ENCODE measurements around the gene MYH10. TPM values are rescaled to one million over a fixed set of nuclear protein-coding genes. Genes with fewer than 3 reads are reported as not detected.

Gene MYH10
- total RNA-seq, 2 experiments from 2014 or later = 7.7 to 8.1 TPM

DNA sequence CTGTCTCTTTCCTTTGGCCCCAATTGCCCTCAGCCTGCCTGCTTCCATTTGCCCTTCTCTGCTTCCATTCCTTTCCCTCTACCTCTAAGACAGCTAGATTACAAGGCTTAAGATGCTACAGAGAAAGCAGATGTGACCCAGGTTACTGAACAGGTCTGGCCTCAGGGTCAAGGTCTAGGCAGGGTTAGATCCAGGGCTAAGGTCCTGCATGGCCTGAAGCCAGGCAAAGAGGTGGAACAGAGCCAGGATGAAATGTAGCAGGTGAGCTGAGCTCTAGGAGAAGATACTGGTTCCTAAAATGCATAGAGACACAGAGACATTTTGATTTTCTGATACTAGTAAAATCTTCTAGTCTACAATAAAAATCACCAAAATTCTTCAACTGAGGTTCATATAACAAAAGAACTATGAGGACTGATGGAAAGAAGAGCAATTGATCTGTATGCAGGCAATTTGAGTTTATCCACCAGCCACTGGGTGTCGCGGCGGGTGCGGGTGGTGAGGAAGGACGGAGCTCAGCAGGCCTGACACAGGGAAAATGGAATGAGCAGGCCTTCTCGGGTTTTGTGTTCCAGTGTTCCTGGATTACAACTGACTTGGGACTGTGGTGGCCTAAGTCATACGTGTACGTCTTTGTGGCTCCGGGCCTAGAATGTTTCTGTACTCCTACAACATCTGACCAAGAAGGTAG, 95.9 kb downstream of the MYH10 start:
- Mint-ChIP-seq H3K4me3 (no peak overlapping the region), H3K9me3 (ENCODE audit: insufficient read depth) (no peaks in the 10 kb centered on the region), H3K27ac (no peak overlapping the region), H3K36me3 (ENCODE audit: low read depth) (no peaks in the 10 kb centered on the region), H3K27me3 (ENCODE audit: low read depth) (no peaks in the 10 kb centered on the region), H3K4me1 (ENCODE audit: low read depth) (no peaks in the 10 kb centered on the region)
- DNase-seq (no peak), ATAC-seq (no peak)
- POLR2A ChIA-PET = interaction anchor here (0.7 kb wide), 1 partner anchor 151 kb away, joined by 3 read pairs; no protein-coding TSS in a partner anchor
- CTCF ChIA-PET = interaction anchor here (1.2 to 1.7 kb wide), 2 partner anchors 24 to 124 kb away, joined by 4 to 5 read pairs; no protein-coding TSS in a partner anchor

DNA sequence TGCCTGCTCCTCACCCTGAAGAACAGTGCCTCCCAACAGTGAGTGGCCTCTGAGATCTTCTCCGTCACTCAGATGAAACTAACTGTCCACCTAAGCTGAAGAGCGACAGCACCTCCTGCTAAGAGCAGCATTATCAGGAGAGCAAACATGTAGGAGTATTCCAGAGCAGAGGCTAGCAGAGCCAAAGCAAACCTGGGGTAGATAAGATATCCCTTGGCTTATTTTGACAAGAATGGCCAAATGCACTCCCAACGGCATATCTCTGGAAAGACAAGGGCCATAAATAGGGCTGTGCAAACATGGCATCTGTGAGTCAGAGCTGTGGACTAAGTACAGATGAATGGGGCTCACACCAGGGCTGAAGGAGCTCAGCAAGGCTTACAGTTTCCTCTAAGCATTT, 98.5 kb downstream of the MYH10 start:
- Mint-ChIP-seq H3K9me3 (ENCODE audit: insufficient read depth) (no peaks in the 10 kb centered on the region), H3K4me3 (no peak overlapping the region), H3K27me3 (ENCODE audit: low read depth) (no peaks in the 10 kb centered on the region), H3K27ac (no peak overlapping the region), H3K36me3 (ENCODE audit: low read depth) (no peaks in the 10 kb centered on the region), H3K4me1 (ENCODE audit: low read depth) (no peaks in the 10 kb centered on the region)
- POLR2A ChIA-PET = no interaction called here
- no peak for DNase-seq
- CTCF ChIA-PET = no interaction called here
- no peak for ATAC-seq

DNA sequence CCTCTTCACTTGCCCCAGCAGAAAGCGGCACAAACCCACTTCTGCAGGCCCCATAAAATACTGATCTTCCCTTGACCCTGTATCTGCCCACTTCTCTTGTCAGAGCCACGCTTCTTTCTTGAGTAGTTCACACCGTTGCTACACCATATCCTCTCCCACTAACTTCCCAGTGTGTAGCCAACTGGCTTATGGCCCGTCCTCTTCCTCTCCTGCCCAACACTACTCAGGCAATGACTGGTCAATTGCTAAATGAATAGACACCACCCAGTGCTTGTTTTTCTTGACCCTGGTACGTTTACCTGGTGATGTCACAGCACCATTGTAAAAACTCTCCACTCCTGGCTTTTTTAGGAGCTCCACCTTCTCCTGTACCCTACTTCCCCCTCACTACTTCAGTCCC, 107.9 kb downstream of the MYH10 start:
- ChIA-PET CTCF (interaction anchor here (1.2 kb wide), 1 partner anchor 36 kb away, joined by 3 read pairs; no protein-coding TSS in a partner anchor), POLR2A (no interaction called here)
- no peak overlapping the region for H3K27ac Mint-ChIP-seq
- no peak overlapping the region for H3K4me3 Mint-ChIP-seq
- DNase-seq (no peak), ATAC-seq (no peak)
- no peaks in the 10 kb centered on the region for H3K9me3 Mint-ChIP-seq (ENCODE audit: insufficient read depth)
- no peaks in the 10 kb centered on the region for H3K36me3 Mint-ChIP-seq (ENCODE audit: low read depth)
- no peaks in the 10 kb centered on the region for H3K27me3 Mint-ChIP-seq (ENCODE audit: low read depth)
- no peaks in the 10 kb centered on the region for H3K4me1 Mint-ChIP-seq (ENCODE audit: low read depth)

DNA sequence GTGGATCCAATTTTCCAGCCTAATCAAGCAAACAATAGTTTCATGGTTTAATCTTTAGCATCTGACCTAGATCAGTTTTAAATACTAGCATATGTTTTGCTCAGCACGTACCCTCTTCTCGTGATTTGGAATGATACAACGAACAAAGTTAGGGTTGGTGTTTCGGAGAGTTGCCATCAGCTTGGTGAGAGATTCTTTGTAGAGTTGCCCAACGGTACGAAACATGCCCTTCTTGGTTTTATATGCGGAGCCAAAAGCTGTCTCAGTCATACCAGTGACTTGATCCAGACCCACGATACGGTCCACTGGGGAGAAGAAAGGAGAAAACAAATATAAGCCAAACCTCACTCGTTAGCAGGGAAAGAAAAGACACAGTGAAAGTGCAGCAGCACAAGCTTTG, 109.5 kb downstream of the MYH10 start:
- no peaks in the 10 kb centered on the region for H3K27me3 Mint-ChIP-seq (ENCODE audit: low read depth)
- no peaks in the 10 kb centered on the region for H3K4me1 Mint-ChIP-seq (ENCODE audit: low read depth)
- ChIA-PET POLR2A (no interaction called here), CTCF (no interaction called here)
- H3K9me3 Mint-ChIP-seq (ENCODE audit: insufficient read depth) = no peaks in the 10 kb centered on the region
- no peak for DNase-seq
- no peak for ATAC-seq
- H3K27ac Mint-ChIP-seq = no peak overlapping the region
- H3K36me3 Mint-ChIP-seq (ENCODE audit: low read depth) = no peaks in the 10 kb centered on the region
- H3K4me3 Mint-ChIP-seq = no peak overlapping the region

DNA sequence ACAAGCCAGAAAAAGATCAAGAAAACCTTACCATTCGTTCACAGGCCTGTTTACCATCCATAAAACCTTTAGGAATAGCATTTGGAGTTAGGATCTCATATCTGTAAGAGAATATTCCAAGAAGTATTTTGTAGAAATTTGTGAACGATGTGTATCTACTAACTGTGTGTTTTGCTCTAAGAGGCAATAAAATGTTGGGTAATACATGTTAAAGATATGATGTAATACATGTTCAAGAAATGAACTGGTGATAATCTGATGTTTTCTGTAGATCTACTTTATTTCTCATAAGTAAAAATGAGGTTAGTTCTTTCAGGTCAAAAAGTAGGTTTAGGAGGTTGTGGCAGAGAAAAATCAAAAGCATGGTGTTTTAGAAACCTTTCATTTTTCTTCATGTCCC, 111.7 kb downstream of the MYH10 start:
- Mint-ChIP-seq H3K27me3 (ENCODE audit: low read depth) (no peaks in the 10 kb centered on the region), H3K4me3 (no peak overlapping the region), H3K36me3 (ENCODE audit: low read depth) (no peaks in the 10 kb centered on the region), H3K9me3 (ENCODE audit: insufficient read depth) (no peaks in the 10 kb centered on the region), H3K4me1 (ENCODE audit: low read depth) (no peaks in the 10 kb centered on the region), H3K27ac (no peak overlapping the region)
- CTCF ChIA-PET = no interaction called here
- POLR2A ChIA-PET = no interaction called here
- ATAC-seq = no peak
- DNase-seq = no peak

DNA sequence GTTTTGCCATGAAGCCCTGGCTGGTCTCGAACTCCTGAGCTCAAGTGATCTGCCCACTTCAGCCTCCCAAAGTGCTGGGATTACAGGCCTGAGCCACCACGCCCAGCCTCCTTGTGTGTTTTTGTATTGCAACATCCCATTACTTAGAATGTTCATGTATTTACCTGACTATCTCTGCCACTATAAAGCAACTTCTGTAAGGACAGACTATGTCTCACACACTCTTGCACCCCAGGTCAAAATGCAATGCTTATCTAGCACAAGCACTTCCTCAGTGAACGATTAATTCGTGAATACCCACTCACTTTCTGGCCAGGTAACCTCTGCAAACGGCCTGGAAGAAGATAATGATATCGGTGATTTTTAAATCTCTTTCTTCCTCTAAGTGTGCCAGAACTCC, 112.2 kb downstream of the MYH10 start:
- POLR2A ChIA-PET = no interaction called here
- no peak for DNase-seq

DNA sequence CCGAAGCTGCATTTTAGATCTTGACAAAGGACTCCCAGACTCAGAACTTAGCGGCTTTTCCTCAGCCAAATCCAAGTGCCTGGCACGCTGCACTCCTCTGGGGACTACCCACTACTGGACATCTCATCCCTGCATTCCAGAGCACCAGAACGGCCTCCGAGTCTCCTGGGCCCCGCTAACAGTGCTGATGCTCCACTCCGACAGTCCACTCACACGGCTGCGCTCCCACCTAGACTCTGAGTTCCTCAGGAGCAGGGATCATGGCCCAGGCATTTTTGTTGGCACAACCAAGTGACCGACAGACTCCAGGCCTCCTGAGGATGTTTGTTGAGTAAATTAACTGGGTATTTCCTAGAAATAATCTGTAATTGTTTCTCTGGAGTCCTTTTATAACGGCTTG, 115.7 kb downstream of the MYH10 start:
- Mint-ChIP-seq H3K9me3 (ENCODE audit: insufficient read depth) (no peaks in the 10 kb centered on the region), H3K27me3 (ENCODE audit: low read depth) (no peaks in the 10 kb centered on the region), H3K4me3 (no peak overlapping the region), H3K27ac (no peak overlapping the region), H3K4me1 (ENCODE audit: low read depth) (no peaks in the 10 kb centered on the region), H3K36me3 (ENCODE audit: low read depth) (no peaks in the 10 kb centered on the region)
- no peak for ATAC-seq
- POLR2A ChIA-PET = interaction anchor here (0.6 to 0.7 kb wide), 2 partner anchors 148 to 613 kb away, joined by 5 to 6 read pairs; no protein-coding TSS in a partner anchor
- no peak for DNase-seq
- CTCF ChIA-PET = no interaction called here

More for the DNA sequence above, 112.2 kb downstream of the MYH10 start:
- no peak for ATAC-seq
- CTCF ChIA-PET = no interaction called here
- Mint-ChIP-seq H3K4me1 (ENCODE audit: low read depth) (no peaks in the 10 kb centered on the region), H3K9me3 (ENCODE audit: insufficient read depth) (no peaks in the 10 kb centered on the region), H3K36me3 (ENCODE audit: low read depth) (no peaks in the 10 kb centered on the region), H3K27me3 (ENCODE audit: low read depth) (no peaks in the 10 kb centered on the region), H3K27ac (no peak overlapping the region), H3K4me3 (no peak overlapping the region)

DNA sequence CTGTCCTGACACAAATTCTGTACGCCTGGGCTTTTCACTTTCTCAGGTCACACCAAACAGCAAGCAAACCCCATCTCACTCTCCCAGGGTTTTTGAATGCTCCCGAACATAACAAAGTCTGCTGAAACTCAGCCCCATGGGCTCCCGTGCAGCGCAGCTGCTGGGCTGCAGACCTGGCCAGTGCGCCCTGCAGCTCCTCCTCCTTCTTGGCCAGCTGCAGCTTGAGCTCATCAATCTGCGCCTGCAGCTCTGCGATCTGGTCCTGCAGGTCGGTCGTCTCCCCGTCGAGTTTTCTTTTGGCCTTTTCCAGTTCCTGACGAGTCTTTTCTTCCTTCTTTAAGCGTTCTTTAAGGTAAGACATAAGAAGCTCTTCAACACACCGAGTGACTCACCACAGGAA, 124.4 kb downstream of the MYH10 start:
- Mint-ChIP-seq H3K36me3 (ENCODE audit: low read depth) (no peaks in the 10 kb centered on the region), H3K9me3 (ENCODE audit: insufficient read depth) (no peaks in the 10 kb centered on the region), H3K4me1 (ENCODE audit: low read depth) (no peaks in the 10 kb centered on the region), H3K27ac (no peak overlapping the region), H3K4me3 (no peak overlapping the region), H3K27me3 (ENCODE audit: low read depth) (no peaks in the 10 kb centered on the region)
- no peak for ATAC-seq
- DNase-seq = no peak
- CTCF ChIA-PET = no interaction called here
- POLR2A ChIA-PET = no interaction called here

DNA sequence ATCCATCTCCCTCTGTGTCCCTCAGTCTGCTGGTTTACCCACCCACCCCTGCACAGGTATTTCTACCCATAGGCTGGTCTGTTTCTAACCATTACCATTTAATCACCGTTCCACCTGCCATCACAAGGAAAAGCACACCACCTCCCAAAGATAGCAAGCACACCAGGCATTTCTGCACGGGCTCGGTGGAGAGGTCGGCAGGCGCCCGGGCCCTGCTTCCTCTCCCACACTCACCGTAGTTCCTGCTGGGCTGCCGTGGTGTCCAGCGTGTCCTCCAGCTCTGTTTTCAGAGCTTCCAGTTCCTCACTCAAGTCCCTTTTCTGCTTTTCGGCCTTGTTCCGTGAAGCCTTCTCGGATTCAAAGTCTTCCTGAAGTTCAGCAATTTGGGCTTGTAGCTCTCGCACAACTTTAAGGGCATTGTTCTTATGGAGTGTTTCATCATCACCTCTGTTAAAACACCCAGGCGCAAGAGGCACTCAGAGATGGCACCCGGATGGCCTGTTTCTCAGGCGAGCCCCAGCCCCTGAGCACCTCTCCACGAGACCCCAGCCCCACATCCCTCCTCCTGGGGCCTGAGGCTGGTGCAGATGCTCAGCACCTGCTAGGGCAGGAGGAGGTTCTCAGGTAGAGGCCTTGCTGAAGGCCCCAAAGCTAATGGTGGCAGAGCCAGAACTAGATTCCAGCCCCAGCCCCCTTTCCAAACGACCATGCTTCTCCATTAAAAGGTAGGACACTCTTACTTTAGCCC, 125.9 kb downstream of the MYH10 start:
- no peaks in the 10 kb centered on the region for H3K9me3 Mint-ChIP-seq (ENCODE audit: insufficient read depth)
- ChIA-PET CTCF (no interaction called here), POLR2A (no interaction called here)
- no peaks in the 10 kb centered on the region for H3K36me3 Mint-ChIP-seq (ENCODE audit: low read depth)
- H3K27me3 Mint-ChIP-seq (ENCODE audit: low read depth) = no peaks in the 10 kb centered on the region
- no peak overlapping the region for H3K27ac Mint-ChIP-seq
- H3K4me1 Mint-ChIP-seq (ENCODE audit: low read depth) = peaks cover 4% of the 10 kb centered on the region
- no peak overlapping the region for H3K4me3 Mint-ChIP-seq
- ATAC-seq (no peak), DNase-seq (no peak)

DNA sequence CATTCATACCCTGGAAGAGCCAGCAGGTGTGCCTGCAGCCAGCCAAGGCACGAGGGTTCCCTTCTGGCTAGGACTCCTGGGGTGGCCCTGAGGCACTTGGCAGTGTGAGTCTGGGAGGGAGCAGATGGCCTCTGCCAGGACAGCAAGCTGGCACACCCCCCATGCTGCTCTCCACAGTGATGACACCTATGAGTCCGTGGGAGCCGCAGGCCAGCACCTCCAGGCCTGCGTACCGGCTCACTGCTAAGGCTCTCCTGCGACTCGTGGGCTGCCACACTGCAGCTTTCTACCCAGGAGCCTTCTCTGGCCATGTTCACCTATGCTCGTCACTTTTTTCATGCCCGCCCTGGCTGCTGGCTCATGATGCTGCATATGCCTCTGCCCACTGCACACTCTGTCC, 126.7 kb downstream of the MYH10 start:
- ATAC-seq = no peak
- no peaks in the 10 kb centered on the region for H3K27me3 Mint-ChIP-seq (ENCODE audit: low read depth)
- no peaks in the 10 kb centered on the region for H3K36me3 Mint-ChIP-seq (ENCODE audit: low read depth)
- no peak for DNase-seq
- H3K27ac Mint-ChIP-seq = peak overlapping the region; percentile 43
- H3K9me3 Mint-ChIP-seq (ENCODE audit: insufficient read depth) = no peaks in the 10 kb centered on the region
- CTCF ChIA-PET = no interaction called here
- H3K4me1 Mint-ChIP-seq (ENCODE audit: low read depth) = peaks cover 4% of the 10 kb centered on the region
- H3K4me3 Mint-ChIP-seq = no peak overlapping the region
- POLR2A ChIA-PET = no interaction called here

DNA sequence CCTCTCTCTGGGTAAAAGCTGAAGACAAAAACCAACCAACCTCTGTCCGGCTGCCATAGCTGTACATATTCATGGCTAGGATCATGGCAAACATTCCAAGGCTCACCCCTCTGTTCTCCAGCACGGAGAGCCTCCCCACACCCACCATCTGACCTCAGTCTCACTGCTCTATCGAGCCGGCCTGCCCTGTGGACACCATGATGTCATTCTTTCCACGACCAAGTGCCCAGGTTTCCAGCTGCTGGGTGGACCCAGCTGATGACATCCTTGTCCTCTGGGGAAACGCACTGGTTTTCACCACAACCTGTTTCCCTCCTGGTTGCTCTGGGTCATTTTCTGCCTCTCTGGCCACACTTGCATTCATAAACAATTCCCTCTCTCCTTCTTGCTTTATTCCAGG, 127.2 kb downstream of the MYH10 start:
- ChIA-PET POLR2A (no interaction called here), CTCF (no interaction called here)
- Mint-ChIP-seq H3K9me3 (ENCODE audit: insufficient read depth) (no peaks in the 10 kb centered on the region), H3K36me3 (ENCODE audit: low read depth) (no peaks in the 10 kb centered on the region), H3K4me1 (ENCODE audit: low read depth) (peaks cover 4% of the 10 kb centered on the region), H3K4me3 (no peak overlapping the region), H3K27ac (no peak overlapping the region), H3K27me3 (ENCODE audit: low read depth) (no peaks in the 10 kb centered on the region)
- ATAC-seq (no peak), DNase-seq (no peak)

DNA sequence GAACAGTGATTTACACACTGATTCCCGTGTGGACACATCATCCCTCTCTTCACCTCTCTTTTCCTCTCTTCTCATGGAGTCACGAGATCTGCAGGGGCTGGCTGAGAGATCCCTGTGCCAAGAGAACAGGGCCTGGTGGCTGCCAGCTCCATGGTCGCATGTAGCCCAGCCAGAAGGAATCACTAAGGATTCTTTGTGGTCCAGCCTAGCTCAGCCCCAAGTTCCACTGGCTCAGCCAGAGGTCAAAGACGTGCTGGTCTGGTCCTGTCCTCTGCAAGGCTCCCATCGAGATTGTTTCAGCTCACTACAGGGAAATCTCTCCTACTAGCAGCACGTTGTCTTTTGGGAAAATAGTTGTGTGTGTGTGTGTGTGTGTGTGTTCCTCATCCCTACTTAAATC, 128.4 kb downstream of the MYH10 start:
- no peak overlapping the region for H3K4me3 Mint-ChIP-seq

More for the DNA sequence above, 128.4 kb downstream of the MYH10 start:
- no peaks in the 10 kb centered on the region for H3K9me3 Mint-ChIP-seq (ENCODE audit: insufficient read depth)
- H3K36me3 Mint-ChIP-seq (ENCODE audit: low read depth) = no peaks in the 10 kb centered on the region
- peaks cover 4% of the 10 kb centered on the region for H3K4me1 Mint-ChIP-seq (ENCODE audit: low read depth)
- CTCF ChIA-PET = interaction anchor here (1.1 kb wide), 1 partner anchor 92 kb away, joined by 4 read pairs; no protein-coding TSS in a partner anchor
- POLR2A ChIA-PET = no interaction called here
- H3K27me3 Mint-ChIP-seq (ENCODE audit: low read depth) = no peaks in the 10 kb centered on the region
- ATAC-seq (no peak), DNase-seq (no peak)
- no peak overlapping the region for H3K27ac Mint-ChIP-seq

Measured in activated CD8-positive, alpha-beta T cell treated with anti-CD3 and anti-CD28 coated beads, Interleukin-2, amount 10 ng/mL, durations not matched to agents 7 days and 5 days (primary cell).